Measurements from ENCODE around the gene CPSF4L.

The CPSF4L gene

GRCh38 chr17:73257516-73257915 lies 4.2 kb downstream of the CPSF4L start:
- H3K4me3 ChIP-seq (ENCODE audit: low read depth, low read length) = no peak overlapping the region
- TF ChIP-seq CTCF (IDR thresholded peaks at IDR 0.05; ENCODE audit: borderline replicate concordance, insufficient read depth, low read depth, low read length) = no peak

DNA sequence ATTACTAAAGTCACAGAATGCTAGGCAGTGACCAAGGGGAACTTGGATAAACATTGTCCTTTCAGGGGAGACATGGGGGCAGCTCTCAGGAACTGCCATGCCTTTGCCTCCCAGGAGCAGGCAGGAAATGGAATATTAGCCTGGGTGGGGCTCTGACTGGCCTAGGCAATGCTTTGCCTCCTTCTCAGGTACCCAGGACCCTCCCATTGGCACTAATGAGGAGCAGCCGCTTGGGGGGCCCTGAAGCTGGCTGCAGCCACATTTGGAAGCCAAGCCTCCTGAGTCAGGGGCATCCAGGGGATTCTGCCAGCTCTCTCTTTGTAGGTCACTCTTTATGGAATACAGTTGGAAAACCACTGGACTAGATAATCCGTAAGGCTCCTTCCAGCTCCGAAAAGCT lies 5.5 kb downstream of the CPSF4L start:
- H3K4me3 ChIP-seq (ENCODE audit: low read depth, low read length) = no peak overlapping the region
- TF ChIP-seq CTCF (IDR thresholded peaks at IDR 0.05; ENCODE audit: borderline replicate concordance, insufficient read depth, low read depth, low read length) = no peak

DNA sequence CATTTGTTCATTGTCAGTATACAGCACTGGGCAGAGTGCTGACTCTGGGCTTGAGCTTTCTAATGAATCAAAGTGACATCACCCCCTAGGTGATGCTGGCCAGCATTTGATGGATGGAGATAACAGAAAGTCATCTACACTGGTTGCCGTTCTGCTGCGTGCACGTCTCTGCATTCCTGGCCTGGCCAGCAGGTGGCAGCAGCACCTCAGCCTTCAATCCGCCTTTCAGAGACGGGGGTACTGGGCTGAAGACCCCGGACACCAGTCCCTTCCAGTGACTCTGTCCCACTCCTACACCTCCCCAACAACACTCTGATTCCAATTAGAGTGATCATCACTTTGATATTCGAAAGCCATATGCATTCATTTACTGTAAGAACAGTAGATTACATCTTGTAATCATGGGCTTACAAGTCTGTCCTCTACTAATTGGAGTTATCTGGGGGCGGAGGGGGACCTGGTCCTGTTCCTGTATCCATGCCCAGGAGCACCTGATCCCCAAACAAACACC lies 6.0 kb downstream of the CPSF4L start:
- peak; percentile 95 for TF ChIP-seq CTCF (IDR thresholded peaks at IDR 0.05; ENCODE audit: borderline replicate concordance, insufficient read depth, low read depth, low read length)
- H3K4me3 ChIP-seq (ENCODE audit: low read depth, low read length) = no peak overlapping the region

DNA sequence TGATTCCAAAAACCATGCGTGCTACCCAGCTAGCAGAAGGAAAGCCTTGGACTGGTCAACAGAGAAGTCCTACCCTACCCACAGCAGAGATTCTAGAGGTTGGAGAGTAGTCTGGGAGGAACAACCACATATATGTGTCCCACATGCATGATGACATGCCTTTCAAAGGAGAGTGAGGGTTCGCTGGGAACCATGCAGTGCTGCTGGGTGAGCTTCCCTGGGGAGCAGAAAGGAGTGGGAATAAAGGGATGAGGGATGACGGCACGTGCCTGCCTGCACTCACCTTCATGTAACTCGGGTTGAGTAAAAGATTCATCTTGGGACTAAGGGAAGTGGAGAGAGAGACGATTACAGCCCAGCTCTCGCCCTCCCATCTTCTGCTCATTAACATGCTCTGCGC lies 9.8 kb downstream of the CPSF4L start:
- no peak overlapping the region for H3K4me3 ChIP-seq (ENCODE audit: low read depth, low read length)
- TF ChIP-seq CTCF (IDR thresholded peaks at IDR 0.05; ENCODE audit: borderline replicate concordance, insufficient read depth, low read depth, low read length) = no peak

- H3K4me3 ChIP-seq (ENCODE audit: low read depth, low read length) = no peak overlapping the region
- TF ChIP-seq CTCF (IDR thresholded peaks at IDR 0.05; ENCODE audit: borderline replicate concordance, insufficient read depth, low read depth, low read length) = no peak
Measured at GRCh38 chr17:73250851-73251640, 10.6 kb downstream of the CPSF4L start.

- TF ChIP-seq CTCF (IDR thresholded peaks at IDR 0.05; ENCODE audit: borderline replicate concordance, insufficient read depth, low read depth, low read length) = no peak
- H3K4me3 ChIP-seq (ENCODE audit: low read depth, low read length) = no peak overlapping the region
Measured at GRCh38 chr17:73249700-73250099, 12.0 kb downstream of the CPSF4L start.

DNA sequence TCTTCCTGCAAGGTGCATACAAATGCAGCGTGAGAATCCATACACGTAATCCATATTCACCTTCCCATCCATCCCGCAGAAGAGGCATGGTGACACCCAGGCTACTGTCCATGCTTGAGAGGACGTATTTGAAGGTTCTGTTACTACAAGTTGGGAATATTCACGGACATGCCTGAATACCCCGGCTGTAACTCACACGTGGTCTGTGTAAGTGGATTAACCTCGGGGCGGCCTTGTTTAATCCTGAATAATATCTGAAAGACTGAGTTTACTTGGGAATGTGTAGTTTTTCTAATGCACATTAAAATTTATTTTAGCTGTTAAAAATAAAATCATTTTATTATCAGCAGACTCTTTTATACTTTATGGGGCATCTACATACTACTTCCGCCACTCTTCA lies 13.1 kb downstream of the CPSF4L start:
- TF ChIP-seq CTCF (IDR thresholded peaks at IDR 0.05; ENCODE audit: borderline replicate concordance, insufficient read depth, low read depth, low read length) = no peak
- no peak overlapping the region for H3K4me3 ChIP-seq (ENCODE audit: low read depth, low read length)

All from GM12875 (cell line).